ENCODE results near the gene INHBA.

INHBA gene

GRCh38 chr7:41711283-41712064 lies 8.6 kb upstream of the INHBA start:
- DNase-seq (ENCODE audit: low read depth in 2 of 2) = no peak

GRCh38 chr7:41710838-41711237 lies 7.9 kb upstream of the INHBA start:
- no peak for DNase-seq (ENCODE audit: low read depth in 2 of 2)

- DNase-seq (ENCODE audit: low read depth in 2 of 2) = no peak
Measured at GRCh38 chr7:41709621-41710020, 6.7 kb upstream of the INHBA start.

GRCh38 chr7:41708581-41709358 lies 5.9 kb upstream of the INHBA start:
- no peak for DNase-seq (ENCODE audit: low read depth in 2 of 2)

- no peak for DNase-seq (ENCODE audit: low read depth in 2 of 2)
Measured at GRCh38 chr7:41706228-41706930, 3.5 kb upstream of the INHBA start.

- peak; percentile 22 to 28 for DNase-seq (ENCODE audit: low read depth in 2 of 2)
Measured at GRCh38 chr7:41705109-41705901, 2.4 kb upstream of the INHBA start.

- DNase-seq (ENCODE audit: low read depth in 2 of 2) = no peak
Measured at GRCh38 chr7:41701068-41701941, 1.6 kb downstream of the INHBA start.

GRCh38 chr7:41700044-41700471 lies 2.8 kb downstream of the INHBA start:
- no peak for DNase-seq (ENCODE audit: low read depth in 2 of 2)

GRCh38 chr7:41699516-41699915 lies 3.4 kb downstream of the INHBA start:
- DNase-seq (ENCODE audit: low read depth in 2 of 2) = no peak

- DNase-seq (ENCODE audit: low read depth in 2 of 2) = no peak
Measured at GRCh38 chr7:41698726-41699125, 4.2 kb downstream of the INHBA start.

GRCh38 chr7:41698114-41698513 lies 4.8 kb downstream of the INHBA start:
- DNase-seq (ENCODE audit: low read depth in 2 of 2) = no peak

- DNase-seq (ENCODE audit: low read depth in 2 of 2) = no peak
Measured at GRCh38 chr7:41696323-41696916, 6.5 kb downstream of the INHBA start.

- DNase-seq (ENCODE audit: low read depth in 2 of 2) = no peak
Measured at GRCh38 chr7:41695661-41696322, 7.1 kb downstream of the INHBA start.

GRCh38 chr7:41694495-41694894 lies 8.4 kb downstream of the INHBA start:
- no peak for DNase-seq (ENCODE audit: low read depth in 2 of 2)

GRCh38 chr7:41693150-41693997 lies 9.5 kb downstream of the INHBA start:
- DNase-seq (ENCODE audit: low read depth in 2 of 2) = no peak

GRCh38 chr7:41692251-41692650 lies 10.6 kb downstream of the INHBA start:
- no peak for DNase-seq (ENCODE audit: low read depth in 2 of 2)

- no peak for DNase-seq (ENCODE audit: low read depth in 2 of 2)
Measured at GRCh38 chr7:41691286-41692190, 11.4 kb downstream of the INHBA start.

- DNase-seq (ENCODE audit: low read depth in 2 of 2) = no peak
Measured at GRCh38 chr7:41689815-41690214, 13.1 kb downstream of the INHBA start.
